Endothelial cell of umbilical vein (primary cell): Measurements from ENCODE around the gene PRPF38B. TPM values are rescaled to one million over a fixed set of nuclear protein-coding genes. Genes with fewer than 3 reads are reported as not detected.

Experiments
- BruUV-seq: library from RNA; stranded (reverse); fragments of 400-500 nt; replicated peaks from 2 replicates; lab custom pipeline; 2021; lab: Mats Ljungman, UMichigan
- CTCF ChIA-PET: fragments of 300-600, 350-600 bp; sonication (Branson Sonifier 250); formaldehyde crosslinking; loops from one replicate; lab custom pipeline; 2021; ENCODE audit warnings: antibody characterized with exemption, inconsistent platforms; lab: Charles Lee
- POLR2A ChIA-PET: fragments of 300-600, 350-600 bp; sonication (Branson Sonifier 250); formaldehyde crosslinking; loops from one replicate; lab custom pipeline; 2021; ENCODE audit warnings: antibody characterized with exemption, inconsistent platforms; lab: Charles Lee
- DNase-seq: peaks from one replicate; pipeline ENCODE4 v3.0.0-alpha.2; 2011; ENCODE audit warnings: low read depth, low spot score
- FAIRE-seq: peaks from 2 replicates; lab custom pipeline; 2011; peaks lifted over from hg19 to GRCh38; lab: Jason Lieb, UNC
- H2AFZ ChIP-seq: 2 replicates; pipeline ENCODE4 v1.6.0; 2012; ENCODE audit warnings: low read depth, low read length, control low read depth, inconsistent platforms
- H3K27ac ChIP-seq: 2 replicates; pipeline ENCODE4 v1.5.1; 2011; ENCODE audit warnings: low read depth, mild to moderate bottlenecking, control low read depth, low read length, moderate library complexity; ENCODE audit not compliant: insufficient read depth
- H3K27me3 ChIP-seq, 2 experiments: 2 replicates each; pipeline versions ENCODE4 v1.6.0 to v1.6.1; 2011; ENCODE audit warnings: low read length in 2 of 2, mixed read lengths in 1 of 2; ENCODE audit not compliant: control insufficient read depth in 2 of 2, insufficient read depth in 2 of 2
- H3K36me3 ChIP-seq, 2 experiments: 2 replicates in 1 of 2; 3 replicates in 1 of 2; pipeline ENCODE4 v1.5.1; 2011; ENCODE audit warnings: low read length in 2 of 2, mild to moderate bottlenecking in 1 of 2, moderate library complexity in 1 of 2; ENCODE audit not compliant: control insufficient read depth in 2 of 2, insufficient read depth in 2 of 2; ENCODE audit errors: extremely low read depth in 1 of 2
- H3K4me1 ChIP-seq: 3 replicates; pipeline ENCODE4 v1.5.1; 2011; ENCODE audit warnings: mild to moderate bottlenecking, low read length; ENCODE audit not compliant: control insufficient read depth, insufficient read depth; ENCODE audit errors: extremely low read depth
- H3K4me2 ChIP-seq: 2 replicates; pipeline ENCODE4 v1.6.1; 2011; ENCODE audit warnings: low read length, control low read depth, mixed read lengths; ENCODE audit not compliant: insufficient read depth
- H3K4me3 ChIP-seq, 3 experiments: fragments of 200-600 bp in 1 of 3; sonication (generic), shearing (Covaris generic) in 1 of 3; replicated peaks in 1 of 3; 2 replicates each; pipeline ENCODE4 v1.5.1; 2011 to 2016; ENCODE audit warnings: control low read depth in 3 of 3, low read length in 3 of 3, mild to moderate bottlenecking in 2 of 3, inconsistent platforms in 1 of 3, low read depth in 1 of 3, moderate library complexity in 1 of 3; ENCODE audit not compliant: insufficient read depth in 1 of 3
- H3K79me2 ChIP-seq: 2 replicates; pipeline ENCODE4 v1.6.0; 2012; ENCODE audit warnings: low read length, inconsistent platforms; ENCODE audit not compliant: control insufficient read depth, insufficient read depth
- H3K9ac ChIP-seq: replicated peaks from 2 replicates; pipeline ENCODE3; 2011; ENCODE audit warnings: low read length, control low read depth; ENCODE audit not compliant: insufficient read depth; ENCODE audit errors: extremely low read depth
- H3K9me1 ChIP-seq: replicated peaks from 3 replicates; pipeline ENCODE4 v1.6.0; 2011; ENCODE audit warnings: mild to moderate bottlenecking, low read length; ENCODE audit not compliant: control insufficient read depth, insufficient read depth; ENCODE audit errors: extremely low read depth
- H3K9me3 ChIP-seq: replicated peaks from 2 replicates; pipeline ENCODE4 v1.5.1; 2012; ENCODE audit warnings: low read length, inconsistent platforms; ENCODE audit not compliant: control insufficient read depth, insufficient read depth
- H4K20me1 ChIP-seq: replicated peaks from 2 replicates; pipeline ENCODE3; 2011; ENCODE audit warnings: mild to moderate bottlenecking, low read length; ENCODE audit not compliant: control insufficient read depth, insufficient read depth; ENCODE audit errors: extremely low read depth
- EZH2 ChIP-seq: IDR thresholded peaks from 2 replicates; pipeline ENCODE4 v1.6.1; 2012; ENCODE audit warnings: borderline replicate concordance, low read depth, mild to moderate bottlenecking, moderate library complexity, low read length, inconsistent platforms; ENCODE audit not compliant: severe bottlenecking
- FOS ChIP-seq: IDR thresholded peaks from 2 replicates; pipeline ENCODE4 v1.6.1; 2011; ENCODE audit warnings: mild to moderate bottlenecking, low read length, moderate library complexity, borderline replicate concordance; ENCODE audit not compliant: insufficient read depth
- GATA2 ChIP-seq: IDR thresholded peaks from 2 replicates; pipeline ENCODE4 v1.7.0; 2011; ENCODE audit warnings: low read depth, mild to moderate bottlenecking, moderate library complexity, mixed read lengths, low read length; ENCODE audit not compliant: insufficient read length, insufficient read depth
- JUN ChIP-seq: IDR thresholded peaks from 2 replicates; pipeline ENCODE4 v1.6.1; 2011; ENCODE audit warnings: borderline replicate concordance, low read depth; ENCODE audit not compliant: insufficient read length, insufficient read depth
- MAX ChIP-seq: IDR thresholded peaks from 2 replicates; pipeline ENCODE4 v1.6.1; 2011; ENCODE audit not compliant: insufficient read depth, insufficient read length
- MYC ChIP-seq: IDR thresholded peaks from one replicate; pipeline ENCODE4 v1.6.1; 2011; ENCODE audit warnings: mild to moderate bottlenecking, low read depth, low read length
- POLR2A ChIP-seq: IDR thresholded peaks from 2 replicates; pipeline ENCODE4 v1.6.1; 2012; ENCODE audit warnings: low read depth, mild to moderate bottlenecking, control low read depth, low read length
- POLR2AphosphoS5 ChIP-seq: IDR thresholded peaks from 2 replicates; pipeline ENCODE4 v1.6.1; 2012; ENCODE audit warnings: low read depth, mild to moderate bottlenecking, control low read depth, low read length, moderate library complexity; ENCODE audit not compliant: insufficient read depth
- dilution Hi-C: fragments of 300-500 bp; cut with MboI; formaldehyde crosslinking; loops from one replicate; pipeline ENCODE4 v1.15.0; 2019; ENCODE audit warnings: low sequenced_read_pairs; ENCODE audit not compliant: extremely low pct_ligation_motif_present
- intact Hi-C: fragments of 100-400 bp; cut with micrococcal nuclease; formaldehyde crosslinking; loops from one replicate; pipeline ENCODE4 v1.10.0; 2022
- polyA plus RNA-seq, 4 experiments: library from polyadenylated mRNA; depleted of rRNA in 3 of 4; stranded (reverse) in 3 of 4; unstranded in 1 of 4; fragments of >200 nt; gene quantifications; 2 replicates each; pipeline versions ENCODE4 v1.2.1 to v1.2.3, GENCODE V29; 2011 to 2012; ENCODE audit warnings: missing spikeins in 1 of 4
- total RNA-seq: library from RNA; stranded (reverse); gene quantifications from 2 replicates; pipeline ENCODE4 v1.2.3, GENCODE V29; 2021
- TF ChIP-seq, protein P1 (sequence below), 2 donors: IDR thresholded peaks; 1 replicate in 1 of 2; 2 replicates in 1 of 2; pipeline ENCODE4 v1.5.1; 2011; ENCODE audit warnings: low read length in 2 of 2, mild to moderate bottlenecking in 2 of 2, moderate library complexity in 2 of 2, control low read depth in 1 of 2, inconsistent platforms in 1 of 2, low read depth in 1 of 2; ENCODE audit not compliant: insufficient read depth in 1 of 2; ENCODE audit errors: extremely low read depth in 1 of 2

Gene PRPF38B
- total and polyA plus RNA-seq, 2 donors (not counting 3 experiments of a cell fraction or from before 2014, with no cell fraction given) = 19.3 to 46.6 TPM

- no peak overlapping the region for H2AFZ ChIP-seq
- H3K9me1 ChIP-seq = no peaks in the 10 kb centered on the region
- TF ChIP-seq, protein P1, sequence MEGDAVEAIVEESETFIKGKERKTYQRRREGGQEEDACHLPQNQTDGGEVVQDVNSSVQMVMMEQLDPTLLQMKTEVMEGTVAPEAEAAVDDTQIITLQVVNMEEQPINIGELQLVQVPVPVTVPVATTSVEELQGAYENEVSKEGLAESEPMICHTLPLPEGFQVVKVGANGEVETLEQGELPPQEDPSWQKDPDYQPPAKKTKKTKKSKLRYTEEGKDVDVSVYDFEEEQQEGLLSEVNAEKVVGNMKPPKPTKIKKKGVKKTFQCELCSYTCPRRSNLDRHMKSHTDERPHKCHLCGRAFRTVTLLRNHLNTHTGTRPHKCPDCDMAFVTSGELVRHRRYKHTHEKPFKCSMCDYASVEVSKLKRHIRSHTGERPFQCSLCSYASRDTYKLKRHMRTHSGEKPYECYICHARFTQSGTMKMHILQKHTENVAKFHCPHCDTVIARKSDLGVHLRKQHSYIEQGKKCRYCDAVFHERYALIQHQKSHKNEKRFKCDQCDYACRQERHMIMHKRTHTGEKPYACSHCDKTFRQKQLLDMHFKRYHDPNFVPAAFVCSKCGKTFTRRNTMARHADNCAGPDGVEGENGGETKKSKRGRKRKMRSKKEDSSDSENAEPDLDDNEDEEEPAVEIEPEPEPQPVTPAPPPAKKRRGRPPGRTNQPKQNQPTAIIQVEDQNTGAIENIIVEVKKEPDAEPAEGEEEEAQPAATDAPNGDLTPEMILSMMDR (IDR thresholded peaks at IDR 0.05; ENCODE audit: extremely low read depth in 1 of 2, insufficient read depth in 1 of 2, low read depth in 1 of 2, low read length in 2 of 2) = no peak
- no peak for TF ChIP-seq POLR2AphosphoS5
- TF ChIP-seq MAX = no peak
- TF ChIP-seq MYC = no peak
- TF ChIP-seq FOS = no peak
- TF ChIP-seq GATA2 = no peak
- TF ChIP-seq JUN = no peak
- no peak for TF ChIP-seq EZH2
- no peak for TF ChIP-seq POLR2A
- no peak overlapping the region for H3K4me3 ChIP-seq
- ChIA-PET POLR2A (no interaction called here), CTCF (no interaction called here)
- no peak for FAIRE-seq
- peaks cover 14 to 48% of the 10 kb centered on the region in 2 experiments for H3K36me3 ChIP-seq
- H3K27me3 ChIP-seq = no peaks in the 10 kb centered on the region
- no peak overlapping the region for H3K4me2 ChIP-seq
- H3K4me1 ChIP-seq = peaks cover 13% of the 10 kb centered on the region
- dilution Hi-C loops = no loop called here
- H3K27ac ChIP-seq = no peak overlapping the region
- intact Hi-C loops = no loop called here
- no peak for DNase-seq
- no peaks in the 10 kb centered on the region for H3K9me3 ChIP-seq
- peaks cover 2% of the 10 kb centered on the region for H4K20me1 ChIP-seq
- TSS peak; percentile 2 for BruUV-seq
- H3K9ac ChIP-seq = no peak overlapping the region
- peaks cover 23% of the 10 kb centered on the region for H3K79me2 ChIP-seq
Observed at GRCh38 chr1:108699375-108700332, 7.5 kb downstream of the PRPF38B start.
